Chondrocyte (in vitro differentiated cells): Measurements from ENCODE around the gene CFI. TPM values are rescaled to one million over a fixed set of nuclear protein-coding genes. Genes with fewer than 3 reads are reported as not detected.
A peak's percentile ranks its signal among the peaks of the same experiment; 100 is the strongest.

ENCODE experiments used
- DNase-seq: peaks from one replicate; pipeline ENCODE4 v3.0.0; 2021; ENCODE audit warnings: mixed read lengths, low spot score
- H3K27ac Mint-ChIP-seq: one replicate; pipeline ENCODE4 v1.8.0; 2021; ENCODE audit warnings: mild to moderate bottlenecking, moderate library complexity, mixed read lengths; ENCODE audit not compliant: unreplicated experiment
- H3K27me3 Mint-ChIP-seq: 2 replicates; pipeline ENCODE4 v1.8.0; 2021; ENCODE audit warnings: low read depth, mixed read lengths
- H3K36me3 Mint-ChIP-seq: 2 replicates; pipeline ENCODE4 v1.8.0; 2021; ENCODE audit warnings: low read depth, mixed read lengths
- H3K4me1 Mint-ChIP-seq: 2 replicates; pipeline ENCODE4 v1.8.0; 2021; ENCODE audit warnings: low read depth, mild to moderate bottlenecking, mixed read lengths
- H3K4me3 Mint-ChIP-seq: one replicate; pipeline ENCODE4 v1.8.0; 2021; ENCODE audit warnings: mild to moderate bottlenecking, moderate library complexity, mixed read lengths; ENCODE audit not compliant: unreplicated experiment
- H3K9me3 Mint-ChIP-seq: 2 replicates; pipeline ENCODE4 v1.8.0; 2021; ENCODE audit warnings: low read depth, mixed read lengths
- total RNA-seq: library from RNA; stranded (reverse); gene quantifications from 3 replicates; pipeline ENCODE4 v1.2.1, GENCODE V29; 2021
- TF ChIP-seq, protein P1 (sequence below): fragments of 200-600 bp; sonication (generic); IDR thresholded peaks from 2 replicates; pipeline ENCODE4 v1.5.0; 2021; ENCODE audit warnings: antibody characterized with exemption, mild to moderate bottlenecking, moderate library complexity

Gene CFI
- total RNA-seq, 1 donor from 2014 or later = not detected

DNA sequence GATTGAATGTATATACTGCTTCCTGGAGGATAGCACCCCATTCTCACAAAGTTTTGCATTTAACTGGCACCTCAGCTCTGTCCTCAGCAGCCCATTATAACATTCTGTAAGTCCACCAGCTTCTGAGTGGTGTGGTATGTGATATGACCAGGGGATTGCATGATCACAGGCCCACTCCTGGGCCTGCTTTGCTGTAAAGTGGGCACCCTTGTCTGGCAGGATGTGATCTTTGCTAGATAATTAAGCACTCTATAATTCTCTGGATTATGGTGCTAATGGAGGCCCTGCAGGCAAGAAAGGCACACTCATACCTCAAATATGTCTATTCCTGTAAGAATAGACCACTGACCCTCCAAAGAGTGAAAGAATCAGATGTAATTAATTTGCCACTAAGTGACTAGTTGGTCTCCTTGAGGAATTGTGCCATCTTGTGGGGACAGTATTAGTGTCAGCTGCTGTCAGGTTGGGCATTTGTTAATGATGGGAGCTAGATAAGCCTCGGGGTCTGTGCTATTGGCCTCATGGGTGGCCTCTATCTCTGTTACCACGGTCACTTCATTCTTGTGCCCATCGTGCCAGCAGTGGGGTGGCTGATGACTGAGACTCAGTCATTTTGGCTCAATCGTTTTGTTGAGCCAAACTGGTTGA is 2.2 kb upstream of the CFI start:
- Mint-ChIP-seq H3K9me3 (no peaks in the 10 kb centered on the region), H3K4me1 (peaks cover 4% of the 10 kb centered on the region), H3K36me3 (no peaks in the 10 kb centered on the region), H3K4me3 (no peak overlapping the region), H3K27me3 (peaks cover 7% of the 10 kb centered on the region), H3K27ac (no peak overlapping the region)
- DNase-seq = no peak
- TF ChIP-seq, protein P1, sequence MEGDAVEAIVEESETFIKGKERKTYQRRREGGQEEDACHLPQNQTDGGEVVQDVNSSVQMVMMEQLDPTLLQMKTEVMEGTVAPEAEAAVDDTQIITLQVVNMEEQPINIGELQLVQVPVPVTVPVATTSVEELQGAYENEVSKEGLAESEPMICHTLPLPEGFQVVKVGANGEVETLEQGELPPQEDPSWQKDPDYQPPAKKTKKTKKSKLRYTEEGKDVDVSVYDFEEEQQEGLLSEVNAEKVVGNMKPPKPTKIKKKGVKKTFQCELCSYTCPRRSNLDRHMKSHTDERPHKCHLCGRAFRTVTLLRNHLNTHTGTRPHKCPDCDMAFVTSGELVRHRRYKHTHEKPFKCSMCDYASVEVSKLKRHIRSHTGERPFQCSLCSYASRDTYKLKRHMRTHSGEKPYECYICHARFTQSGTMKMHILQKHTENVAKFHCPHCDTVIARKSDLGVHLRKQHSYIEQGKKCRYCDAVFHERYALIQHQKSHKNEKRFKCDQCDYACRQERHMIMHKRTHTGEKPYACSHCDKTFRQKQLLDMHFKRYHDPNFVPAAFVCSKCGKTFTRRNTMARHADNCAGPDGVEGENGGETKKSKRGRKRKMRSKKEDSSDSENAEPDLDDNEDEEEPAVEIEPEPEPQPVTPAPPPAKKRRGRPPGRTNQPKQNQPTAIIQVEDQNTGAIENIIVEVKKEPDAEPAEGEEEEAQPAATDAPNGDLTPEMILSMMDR = peak; percentile 83

DNA sequence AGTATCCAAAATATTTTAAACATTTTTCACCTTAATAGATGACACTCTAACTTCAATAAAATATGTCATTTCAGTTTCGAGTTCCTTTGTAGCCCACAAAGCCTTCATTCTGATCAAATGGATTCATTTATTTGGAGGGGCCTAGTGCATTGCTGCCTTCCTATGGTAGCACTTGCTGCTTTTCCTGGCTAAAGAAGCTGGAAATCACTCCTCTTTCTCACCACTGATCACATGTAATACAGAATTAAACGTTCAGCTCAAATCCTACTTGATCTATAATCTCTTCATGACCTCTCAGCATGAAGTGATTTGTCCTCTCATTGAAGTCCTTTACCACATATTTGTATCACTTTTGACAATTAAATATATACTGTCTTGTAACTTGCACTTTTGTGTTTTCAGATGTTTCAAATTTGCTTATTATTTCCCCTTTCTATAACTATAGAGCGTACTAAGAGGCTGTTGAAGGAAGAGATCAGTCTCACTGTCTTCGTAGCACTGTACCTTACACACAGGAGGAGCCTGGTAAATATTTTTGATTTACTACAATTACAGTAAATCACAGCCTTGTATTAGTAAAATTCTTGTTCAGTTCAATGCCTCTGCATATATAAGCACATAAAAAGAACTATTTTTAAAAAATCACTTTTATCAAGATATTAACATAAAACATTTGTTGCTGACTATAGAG is 555 bp downstream of the CFI start:
- Mint-ChIP-seq H3K27me3 (peaks cover 5% of the 10 kb centered on the region), H3K9me3 (peaks cover 15% of the 10 kb centered on the region), H3K27ac (no peak overlapping the region), H3K36me3 (peaks cover 2% of the 10 kb centered on the region), H3K4me1 (peaks cover 4% of the 10 kb centered on the region), H3K4me3 (no peak overlapping the region)
- no peak for DNase-seq
- TF ChIP-seq, protein P1 = no peak

DNA sequence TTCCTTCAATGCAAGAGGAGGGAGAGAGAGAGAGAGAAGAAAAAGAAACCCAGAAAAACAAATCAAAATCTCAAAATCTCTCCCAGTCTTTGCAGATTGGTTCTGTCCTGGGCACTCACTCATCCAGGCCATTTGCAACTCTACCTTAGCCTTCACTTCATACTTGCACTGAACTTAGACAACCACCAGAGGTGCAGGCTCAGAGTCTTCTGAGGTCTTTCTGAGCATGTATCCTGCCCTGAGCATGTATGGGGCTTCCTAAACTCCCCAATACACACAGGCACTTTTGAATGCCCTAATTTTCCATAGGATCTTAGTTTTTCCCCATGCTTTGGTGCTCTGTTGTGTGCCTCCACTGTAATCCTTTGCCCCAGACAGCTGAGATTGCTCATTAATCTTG is 2.9 kb downstream of the CFI start:
- Mint-ChIP-seq H3K36me3 (peaks cover 7% of the 10 kb centered on the region), H3K27ac (no peak overlapping the region), H3K4me1 (peaks cover 4% of the 10 kb centered on the region), H3K27me3 (peaks cover 9% of the 10 kb centered on the region), H3K9me3 (peaks cover 30% of the 10 kb centered on the region), H3K4me3 (no peak overlapping the region)
- no peak for DNase-seq
- TF ChIP-seq, protein P1 = no peak

DNA sequence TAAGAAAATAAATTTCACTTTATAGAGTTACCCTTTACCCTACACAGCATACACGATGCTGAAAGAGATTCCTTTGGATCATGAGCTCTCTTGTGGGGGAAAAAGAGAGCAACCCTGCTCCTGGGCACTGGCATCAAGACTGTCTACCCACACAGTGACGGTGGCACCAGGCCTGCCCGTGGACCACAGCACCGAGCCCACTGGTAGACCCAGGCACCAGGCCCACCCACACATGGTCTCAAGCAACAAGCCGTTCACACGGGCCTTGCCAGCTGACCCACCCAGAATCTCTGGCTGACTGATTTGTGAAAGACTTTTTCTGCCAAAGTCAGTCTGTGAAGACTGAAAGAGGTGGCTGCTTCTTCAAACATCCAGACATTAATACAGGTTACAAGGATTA is 6.7 kb downstream of the CFI start:
- TF ChIP-seq, protein P1 = no peak
- Mint-ChIP-seq H3K4me3 (no peak overlapping the region), H3K27me3 (peaks cover 13% of the 10 kb centered on the region), H3K27ac (no peak overlapping the region), H3K9me3 (peaks cover 44% of the 10 kb centered on the region), H3K4me1 (no peaks in the 10 kb centered on the region), H3K36me3 (peaks cover 9% of the 10 kb centered on the region)
- DNase-seq = no peak

DNA sequence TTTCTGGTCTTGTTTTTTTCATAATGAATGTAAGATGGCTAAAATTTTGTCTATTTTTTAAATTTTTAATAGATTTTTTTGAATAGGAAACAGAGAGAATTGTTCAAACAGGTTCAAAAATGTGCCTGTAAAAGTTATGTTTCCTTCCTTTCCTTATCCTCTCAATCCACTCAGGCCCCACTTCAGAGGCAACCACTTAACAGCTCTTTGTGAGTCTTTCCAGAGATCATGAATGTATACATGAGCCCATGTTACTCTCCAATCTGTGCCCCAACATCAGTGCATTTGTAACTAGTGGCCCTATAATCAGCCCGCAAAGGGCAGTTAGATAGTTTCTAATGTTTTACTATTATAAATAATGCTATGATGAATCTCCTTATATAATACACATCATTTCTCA is 14.0 kb downstream of the CFI start:
- Mint-ChIP-seq H3K4me1 (no peaks in the 10 kb centered on the region), H3K4me3 (no peak overlapping the region), H3K27ac (no peak overlapping the region), H3K36me3 (peaks cover 12% of the 10 kb centered on the region), H3K9me3 (peaks cover 24% of the 10 kb centered on the region), H3K27me3 (peaks cover 25% of the 10 kb centered on the region)
- no peak for DNase-seq
- TF ChIP-seq, protein P1 = no peak
